GM21390 (cell line): ENCODE results near the gene ANKRD36C.
"Not testable (repeated sequence)": the region's sequence is repeated elsewhere in the genome, so short reads cannot be mapped to it uniquely, and the experiment has no call there.

Experiments
- ATAC-seq: cut with Tn5 transposase; IDR thresholded peaks from one replicate; pipeline ENCODE4 v1.9.1; 2021; ENCODE audit not compliant: unreplicated experiment

Gene ANKRD36C

DNA sequence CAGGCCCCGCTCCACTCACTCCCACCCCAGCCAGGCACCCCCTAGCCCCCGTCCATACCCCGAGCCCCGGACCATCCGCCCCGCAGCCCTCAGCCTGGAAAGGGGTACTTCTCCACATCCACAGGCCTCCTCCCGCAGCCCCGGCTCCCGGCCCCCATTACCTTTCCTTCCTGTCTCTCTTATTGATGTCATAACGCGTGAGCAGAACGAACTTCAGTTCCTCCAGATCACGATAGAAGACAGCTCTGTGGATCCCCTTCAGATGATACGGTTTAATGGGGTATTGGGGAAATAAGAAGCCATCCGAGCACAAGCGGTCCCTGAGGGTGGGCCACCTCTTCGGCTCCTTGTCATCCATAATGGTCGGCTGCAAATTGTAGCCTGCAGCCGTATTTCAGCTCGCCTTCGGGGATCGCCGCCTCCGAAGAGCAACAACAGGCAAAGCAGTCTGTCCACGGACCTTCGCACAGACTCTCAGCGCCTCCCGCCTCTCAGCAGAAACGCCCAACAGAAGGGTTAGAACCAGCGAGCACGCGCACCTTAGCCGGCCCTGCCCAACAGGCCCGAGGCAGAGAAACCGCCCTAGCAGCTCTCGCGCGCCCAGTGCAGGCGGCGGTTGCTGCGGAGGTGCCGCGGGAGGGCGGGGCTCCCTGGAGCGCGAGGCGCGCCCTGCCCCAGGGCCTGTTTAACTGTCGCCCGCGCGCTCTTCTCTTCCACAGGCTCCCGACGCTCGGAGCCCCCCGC, at the start of gene ANKRD36C:
Gene ANKRD36C, minus strand, starts transcription at position 474 of the 744 bp plus-strand sequence. Its CDS starts 116 bp downstream, at position 358.
- ATAC-seq = peak; percentile 91

DNA sequence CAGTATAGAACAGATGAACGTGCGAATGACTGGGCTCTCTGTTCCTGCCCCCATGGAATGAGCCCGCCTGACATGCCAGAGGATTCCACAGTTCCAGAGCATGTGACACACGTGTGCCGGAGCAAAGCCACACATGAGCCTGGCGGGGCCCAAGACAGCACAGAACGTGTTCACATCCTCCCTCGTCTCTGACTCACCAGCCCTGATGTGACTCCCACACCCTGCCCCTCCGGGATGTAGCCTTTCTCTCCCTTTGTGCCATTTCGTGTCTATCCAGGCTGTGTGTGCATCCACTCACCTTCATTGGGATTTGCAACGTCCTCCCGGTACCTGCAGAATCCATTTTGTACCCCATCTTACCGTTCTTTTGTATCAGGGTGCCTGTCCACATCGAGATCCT, 43.9 kb upstream of the ANKRD36C start:
- not testable (repeated sequence) for ATAC-seq

DNA sequence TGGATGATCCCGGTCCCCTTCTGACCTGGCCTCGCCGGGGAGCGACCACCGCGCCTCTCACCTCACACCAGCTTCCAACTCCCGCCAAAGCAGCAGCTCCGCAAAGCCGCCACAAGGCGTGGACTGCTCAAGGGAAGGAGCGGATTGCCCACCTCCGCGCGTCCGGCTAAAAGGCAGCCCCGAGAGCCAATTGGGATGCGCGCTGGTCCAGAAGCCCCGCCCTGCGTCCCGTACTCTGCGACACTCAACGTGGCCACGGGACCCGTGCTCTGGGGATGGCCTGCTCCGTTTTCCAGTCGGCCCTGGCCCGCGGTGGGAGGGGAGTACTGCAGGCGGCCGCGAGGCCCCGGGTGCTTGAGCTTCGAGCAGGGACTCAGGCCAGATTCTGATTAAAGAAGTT, 43.2 kb upstream of the ANKRD36C start, which contains the start of gene GPAT2:
Gene GPAT2, minus strand, starts transcription at position 125 of the 400 bp plus-strand sequence. CDS start 2,557 bp downstream, outside the sequence.
- not testable (repeated sequence) for ATAC-seq

DNA sequence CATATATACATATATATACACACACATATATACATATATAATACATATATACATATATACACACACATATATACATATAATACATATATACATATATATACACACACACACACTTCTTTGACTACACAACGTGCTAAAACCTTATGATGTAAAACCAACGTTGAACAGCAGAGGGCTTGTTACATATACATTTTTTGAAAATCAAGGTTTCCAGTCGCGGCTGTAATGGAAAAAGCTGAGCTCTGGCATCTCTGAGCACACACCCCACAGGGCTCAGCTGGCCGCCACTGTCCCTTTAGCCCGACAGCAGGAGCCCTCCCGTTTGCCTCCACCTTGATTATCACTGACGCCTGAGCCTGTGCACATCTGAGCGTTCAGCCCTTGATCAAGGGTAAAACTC, 42.4 kb upstream of the ANKRD36C start:
- not testable (repeated sequence) for ATAC-seq

DNA sequence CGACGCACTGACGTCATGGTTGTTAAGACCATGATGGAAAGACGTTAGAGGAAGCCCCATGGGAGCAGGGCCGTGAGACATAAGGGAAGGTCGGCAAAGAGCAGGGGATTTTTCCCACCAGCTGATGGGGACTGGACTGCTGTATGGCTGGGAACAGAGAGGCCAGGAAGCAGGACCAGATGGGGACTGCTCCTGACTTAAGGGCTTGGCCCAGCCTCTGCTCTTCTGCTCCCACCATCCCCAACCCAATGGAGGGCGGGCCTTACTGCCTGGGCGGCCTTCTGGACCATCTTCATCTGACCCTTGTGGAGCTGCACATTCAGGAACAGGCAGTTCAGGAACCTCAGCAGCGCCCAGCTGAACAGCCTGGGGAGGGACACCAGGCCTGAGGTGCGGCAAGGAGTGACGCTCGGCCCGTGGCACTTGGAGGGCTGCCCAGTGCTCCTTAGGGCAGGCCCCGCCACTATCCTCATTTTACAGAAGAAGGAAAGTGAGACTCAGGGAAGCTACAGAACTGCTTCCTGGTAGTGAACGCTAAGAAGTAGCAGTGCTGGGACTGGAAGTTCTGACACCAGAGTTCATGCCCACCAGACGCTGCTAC, 36.2 kb upstream of the ANKRD36C start:
- not testable (repeated sequence) for ATAC-seq

DNA sequence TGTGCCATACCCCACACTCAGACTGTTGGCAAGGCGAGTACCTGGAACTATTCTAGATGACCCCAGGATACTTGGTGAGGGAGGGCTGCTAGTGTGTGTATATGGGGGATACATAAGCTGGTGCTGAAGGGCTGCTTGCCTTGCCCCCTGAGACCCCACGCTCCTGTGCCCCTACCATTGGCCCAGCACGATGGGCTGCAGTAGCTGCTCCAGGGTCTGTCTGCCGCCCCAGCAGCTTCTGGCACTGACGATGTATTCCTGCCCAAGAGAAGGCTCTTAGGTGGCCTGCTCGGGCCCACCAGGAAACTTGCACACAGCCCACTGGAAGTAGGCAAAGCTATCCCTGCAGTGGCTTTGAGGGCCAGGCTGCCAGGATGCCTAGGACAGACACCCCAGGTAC, 34.1 kb upstream of the ANKRD36C start:
- ATAC-seq = not testable (repeated sequence)

DNA sequence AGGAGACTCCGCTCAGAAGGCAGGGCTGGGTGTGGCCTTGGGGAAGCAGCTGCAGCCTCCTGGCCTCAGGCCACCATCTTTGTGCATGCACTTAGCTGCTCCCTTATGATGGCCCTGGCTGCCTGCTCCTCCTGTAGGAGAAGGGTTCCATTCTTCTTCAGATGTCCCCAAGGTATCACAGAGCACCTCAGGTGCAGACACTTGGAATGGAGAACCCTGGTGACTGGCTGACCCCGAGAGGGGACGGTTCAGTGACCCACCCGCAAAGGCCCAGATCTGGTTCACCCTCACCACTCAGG, 33.5 kb upstream of the ANKRD36C start:
- no peak for ATAC-seq

DNA sequence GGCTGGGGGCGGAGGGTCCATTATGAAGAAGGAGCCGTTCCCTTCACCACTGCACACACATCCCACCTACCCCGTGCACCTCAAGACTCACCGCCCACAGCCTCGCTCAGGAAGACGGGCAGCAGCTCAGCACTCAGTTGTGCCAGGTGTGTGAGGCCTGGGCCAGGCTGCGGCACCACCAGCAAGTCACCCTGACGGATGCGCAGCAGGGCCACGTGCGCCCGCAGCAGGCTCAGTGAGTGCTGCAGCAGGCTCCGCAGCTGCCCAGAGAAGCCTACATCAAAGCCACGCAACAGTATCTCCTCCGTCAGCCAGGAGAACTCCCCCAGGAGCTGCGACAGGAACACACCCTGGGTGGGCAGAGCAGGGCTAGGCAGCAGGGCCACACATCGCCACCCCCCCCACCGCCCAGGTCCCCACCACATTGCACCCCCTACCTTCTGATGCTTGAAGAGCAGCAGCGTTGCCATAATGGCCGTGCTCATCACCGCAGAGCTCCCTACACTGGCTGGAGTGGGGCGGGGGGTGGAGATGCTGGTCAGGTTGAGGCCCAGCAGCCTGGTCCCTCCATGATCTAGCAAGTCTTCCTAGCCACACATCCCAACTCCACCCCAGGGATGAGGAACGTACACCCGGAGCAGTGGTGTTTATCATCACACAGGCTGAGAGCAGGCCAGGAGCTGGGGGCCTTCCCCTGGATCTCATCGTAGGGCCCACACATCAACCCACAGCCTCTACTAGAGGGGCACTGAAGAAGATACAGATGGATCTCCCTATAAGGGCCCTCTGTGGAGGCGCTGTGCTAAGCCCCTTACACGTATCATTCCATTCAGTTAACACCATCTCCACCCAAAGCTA, 32.9 kb upstream of the ANKRD36C start:
- ATAC-seq = no peak

DNA sequence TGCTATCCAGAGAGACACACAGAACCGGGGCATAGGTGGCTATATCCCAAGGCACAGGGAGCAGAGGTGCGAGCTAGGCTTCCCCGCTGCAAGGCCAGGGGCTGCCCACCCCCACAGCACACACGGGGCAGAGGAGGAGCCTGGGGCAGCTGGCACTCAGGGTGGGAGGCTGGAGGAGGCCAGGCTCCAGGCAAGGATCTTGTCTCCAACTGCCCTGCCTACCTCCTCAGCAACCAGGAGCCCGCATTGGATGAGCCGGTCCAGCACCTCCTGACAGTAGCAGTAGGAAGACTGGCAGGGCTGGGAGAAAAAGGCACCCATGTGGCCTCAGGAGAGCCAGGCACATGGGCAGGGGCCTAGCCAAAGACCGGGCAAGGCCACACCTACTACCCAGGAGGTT, 32.1 kb upstream of the ANKRD36C start:
- ATAC-seq = not testable (repeated sequence)

DNA sequence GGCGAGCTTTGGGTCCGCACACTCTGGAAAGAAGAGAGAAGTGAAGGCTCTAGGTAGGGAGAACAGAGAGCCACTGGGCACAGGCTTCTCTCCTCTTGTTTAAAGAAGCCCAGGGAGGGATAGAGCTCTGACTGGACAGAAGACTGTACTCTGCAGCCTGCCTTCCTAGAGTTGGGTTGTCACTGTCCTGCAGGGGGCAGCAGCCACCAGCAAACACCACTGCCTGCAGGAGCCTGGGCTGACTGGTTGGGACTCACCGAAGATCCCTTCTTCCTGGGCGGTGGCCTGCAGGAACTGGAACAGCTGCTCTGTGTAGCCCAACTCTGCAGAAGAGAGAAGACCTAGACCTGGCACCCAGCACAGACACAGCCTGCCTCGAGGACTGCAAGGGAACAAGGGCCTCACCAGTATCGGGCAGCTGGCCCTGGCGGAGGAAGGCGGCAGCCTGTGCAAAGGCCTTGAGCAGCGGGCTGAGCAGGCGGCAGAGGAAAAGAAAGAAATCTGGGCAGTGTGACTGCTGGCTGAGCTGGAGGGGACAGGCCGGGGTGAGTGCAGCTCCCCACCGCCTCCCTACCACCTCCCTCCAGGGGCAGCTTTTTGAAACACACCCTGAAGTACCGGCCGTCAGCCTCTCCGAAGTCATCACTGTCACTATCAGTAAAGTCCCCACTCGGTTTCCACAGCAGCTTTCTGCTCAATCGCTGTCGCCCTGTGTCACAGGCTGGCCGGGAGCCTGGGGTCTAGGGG, 31.2 kb upstream of the ANKRD36C start:
- ATAC-seq = peak; percentile 83

DNA sequence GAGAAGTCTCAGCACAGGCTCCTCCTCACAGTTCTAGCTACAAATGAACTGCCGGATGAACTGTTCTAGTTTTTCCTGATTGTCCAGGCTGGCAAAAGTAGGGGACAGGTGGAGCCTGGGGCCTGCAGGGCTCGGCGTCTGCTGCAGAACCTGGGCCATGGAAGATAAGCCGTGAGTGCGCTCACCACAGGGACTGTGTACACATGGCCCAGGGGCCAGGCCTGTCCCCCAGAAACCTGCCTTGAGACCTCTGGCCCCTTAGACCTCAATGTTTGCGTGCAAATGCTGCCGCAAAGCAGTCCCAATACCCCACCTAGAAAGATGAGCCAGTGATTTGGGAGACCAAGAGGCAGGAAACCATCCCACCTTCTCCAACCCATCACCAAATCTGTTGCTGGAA, 30.5 kb upstream of the ANKRD36C start:
- not testable (repeated sequence) for ATAC-seq

DNA sequence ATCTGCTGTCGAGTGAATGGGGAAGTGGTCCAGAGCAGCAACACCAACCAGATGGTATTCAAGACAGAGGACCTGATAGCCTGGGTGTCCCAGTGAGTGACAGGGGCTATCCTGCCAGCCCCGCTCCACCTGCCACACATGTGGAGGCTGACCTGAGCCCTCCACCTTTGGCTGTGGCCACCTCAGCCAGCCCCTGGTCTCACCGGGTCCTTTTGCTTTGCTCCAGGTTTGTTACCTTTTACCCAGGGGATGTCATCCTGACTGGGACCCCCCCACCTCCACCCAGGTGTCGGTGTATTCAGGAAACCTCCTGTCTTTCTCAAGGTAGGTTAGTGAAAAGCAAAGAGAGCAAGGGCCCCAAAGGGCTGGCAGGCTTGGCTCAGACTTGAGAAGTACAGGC, 29.5 kb upstream of the ANKRD36C start:
- ATAC-seq = not testable (repeated sequence)

DNA sequence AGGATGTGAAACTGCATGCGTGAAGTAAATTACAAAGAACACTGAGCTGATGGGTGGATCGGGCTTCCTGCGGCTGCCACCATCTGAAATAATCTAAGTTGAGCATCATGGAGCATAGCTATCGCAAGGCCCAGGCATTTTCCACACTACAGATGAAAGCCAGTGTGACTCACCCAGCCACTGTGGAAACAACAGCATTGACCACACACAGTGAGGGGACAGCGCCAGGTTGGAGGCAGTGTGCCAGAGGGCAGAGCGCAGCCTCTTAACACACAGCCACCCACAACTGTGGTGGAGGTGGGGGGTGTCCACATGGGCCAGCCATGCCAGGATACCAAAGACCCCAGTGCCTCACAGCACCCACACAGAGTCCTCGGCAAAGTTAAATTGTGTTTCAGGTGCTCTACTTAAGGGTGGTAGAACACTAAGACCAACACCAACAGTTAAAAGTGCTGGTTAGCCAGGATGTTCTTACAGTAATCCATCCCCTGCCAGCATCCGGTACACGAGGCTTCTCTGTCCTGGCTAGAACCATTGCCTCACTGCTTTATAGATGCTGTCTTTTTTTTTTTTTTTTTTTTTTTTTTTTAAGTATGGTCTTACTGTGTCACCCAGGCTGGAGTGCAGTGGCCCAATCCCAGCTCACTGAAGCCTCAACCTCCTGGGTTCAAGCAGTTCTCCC, 28.4 kb upstream of the ANKRD36C start:
- not testable (repeated sequence) for ATAC-seq

DNA sequence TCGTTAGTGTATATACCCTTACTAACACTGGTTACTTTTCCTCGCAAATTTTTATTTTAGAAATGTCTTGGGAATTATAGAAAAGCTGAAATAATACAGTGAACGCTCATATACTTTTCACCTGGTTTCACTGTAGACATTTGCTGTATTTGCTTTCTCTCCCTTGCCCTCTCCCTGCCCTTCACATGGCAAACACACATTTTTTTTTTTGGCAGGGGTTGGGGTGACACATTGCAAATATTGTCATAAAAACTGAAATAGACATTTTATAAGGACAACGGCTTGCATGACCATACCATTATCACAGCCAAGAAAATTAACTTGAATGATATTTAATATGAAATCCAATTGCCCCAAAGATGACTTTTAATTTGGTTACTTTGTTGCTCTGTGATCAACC, 24.7 kb upstream of the ANKRD36C start:
- ATAC-seq = not testable (repeated sequence)

DNA sequence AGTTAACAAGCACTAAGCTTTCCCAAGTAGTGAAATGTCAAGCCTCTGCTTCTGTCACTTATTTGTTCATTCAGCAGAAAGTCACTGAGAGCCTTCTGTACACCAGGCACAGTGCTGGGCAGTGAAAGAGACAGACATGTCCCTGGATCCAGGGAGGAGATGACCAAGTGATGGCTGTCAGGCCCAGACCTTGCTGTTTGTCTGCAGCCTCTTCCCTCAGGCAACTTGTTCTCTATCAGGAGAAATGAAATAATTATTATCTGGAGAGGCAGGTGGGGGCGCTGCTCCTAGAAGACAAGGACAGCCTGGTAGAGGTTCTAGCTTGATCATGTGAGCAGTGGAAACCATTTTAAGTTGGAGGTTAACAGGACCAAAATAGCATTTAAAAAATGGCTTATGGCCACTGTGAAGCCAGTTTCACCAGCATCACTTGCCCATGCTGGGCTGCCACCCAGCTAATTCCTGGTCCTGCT, 21.2 kb upstream of the ANKRD36C start:
- ATAC-seq = not testable (repeated sequence)

DNA sequence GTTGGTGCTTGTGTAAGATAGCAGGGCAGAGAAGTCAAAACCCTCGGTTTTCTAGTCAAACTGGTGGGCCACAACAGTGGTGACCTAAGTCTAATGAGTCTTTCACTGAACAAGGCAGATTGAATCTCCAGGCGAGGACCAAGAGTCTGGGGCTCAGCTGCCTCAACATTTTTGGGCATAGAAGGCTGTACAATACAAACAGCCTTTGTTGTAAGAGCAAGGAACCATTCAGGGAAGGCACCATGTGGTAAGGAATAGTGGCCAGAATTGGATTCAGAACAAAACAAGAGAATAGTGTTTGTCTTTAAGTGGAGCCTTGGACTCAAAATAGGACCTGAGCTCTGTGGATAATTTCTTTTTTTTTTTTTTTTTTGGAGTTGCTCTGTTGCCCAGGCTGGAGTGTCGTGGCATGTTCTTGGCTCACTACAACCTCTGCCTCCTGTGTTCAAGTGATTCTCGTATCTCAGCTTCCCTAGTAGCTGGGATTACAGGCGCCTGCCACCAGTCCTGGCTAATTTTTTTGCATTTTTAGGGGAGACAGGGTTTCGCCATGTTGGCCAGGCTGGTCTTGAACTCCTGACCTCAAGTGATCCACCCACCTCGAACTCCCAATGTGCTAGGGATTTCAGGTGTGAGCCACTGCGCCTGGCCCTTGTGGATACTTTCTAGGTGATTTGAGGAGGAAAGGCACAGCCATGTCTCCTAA, 20.6 kb upstream of the ANKRD36C start:
- ATAC-seq = not testable (repeated sequence)

DNA sequence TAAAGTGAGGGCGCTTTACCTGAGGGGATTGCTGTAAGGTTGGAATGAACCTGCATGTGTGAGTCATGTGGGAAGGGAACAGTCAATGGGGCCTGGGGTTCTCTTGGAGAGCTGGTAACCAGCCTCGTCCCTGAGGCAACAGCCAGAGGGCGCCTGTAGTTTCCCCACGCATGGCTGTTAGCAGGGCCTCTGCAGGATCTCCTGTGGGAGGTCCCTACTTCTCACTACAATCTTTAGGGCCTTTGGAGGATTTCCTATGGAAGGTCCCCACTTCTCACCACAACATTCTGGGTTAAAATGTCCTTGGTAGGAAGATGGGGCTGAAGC, 19.5 kb upstream of the ANKRD36C start:
- not testable (repeated sequence) for ATAC-seq

DNA sequence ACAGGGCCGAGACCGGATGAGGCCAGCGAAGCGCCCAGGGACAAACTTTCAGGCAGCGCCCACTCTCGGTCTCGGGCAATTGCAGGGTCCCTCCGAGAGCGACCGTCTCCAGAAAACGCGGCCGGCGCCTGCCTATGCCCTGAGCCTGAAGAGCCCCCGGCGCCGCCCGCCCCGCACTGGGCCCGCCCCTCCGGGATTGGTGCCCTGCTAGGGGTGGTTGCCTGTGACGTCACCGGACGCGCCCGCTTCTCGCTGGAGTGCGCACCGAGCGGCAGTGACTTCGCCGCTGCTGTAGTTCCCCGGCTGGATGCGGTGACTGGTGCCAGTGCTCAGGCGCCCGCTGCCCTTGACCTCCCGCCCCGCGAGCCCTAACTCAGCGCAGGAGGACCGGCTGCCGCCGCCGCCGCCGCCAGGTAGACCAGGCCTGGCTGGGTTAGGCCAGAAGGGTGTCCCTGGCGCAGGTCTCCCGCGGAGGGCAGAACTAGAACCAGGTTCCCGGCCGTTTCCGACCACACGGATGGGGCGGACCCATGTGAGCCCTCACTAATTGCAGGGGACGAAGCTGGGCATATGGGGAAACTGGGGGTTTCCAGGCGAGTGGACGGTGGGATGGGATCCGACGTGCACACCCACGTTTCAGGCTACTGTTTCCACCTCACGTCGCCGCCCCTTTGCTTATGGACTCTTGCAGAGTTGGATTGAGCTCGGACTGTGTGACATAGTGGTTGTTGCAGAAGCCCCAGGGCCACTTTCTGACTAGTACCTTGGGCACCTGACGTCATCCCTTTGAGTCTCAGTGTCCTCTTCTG, 18.9 kb upstream of the ANKRD36C start:
- ATAC-seq = peak; percentile 99

DNA sequence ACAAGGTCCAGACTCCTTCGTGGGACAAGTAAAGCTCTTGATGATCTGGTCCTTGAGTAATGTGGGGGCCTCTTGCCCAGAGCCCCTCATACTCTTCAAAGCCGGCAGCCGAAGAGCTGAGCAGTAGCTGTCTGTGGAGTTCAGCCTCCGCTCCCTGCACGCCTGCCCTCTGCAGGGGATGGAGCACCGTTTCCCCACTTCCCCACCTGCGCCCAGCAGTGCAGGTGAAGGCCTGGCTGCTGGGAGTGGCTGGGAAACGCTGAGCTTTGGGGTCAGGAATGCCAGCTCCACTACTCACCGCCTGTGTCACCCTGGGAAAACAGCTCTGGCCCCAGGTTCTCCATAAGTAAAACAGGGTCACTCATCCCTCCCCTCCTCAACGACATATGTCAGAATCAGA, 18.2 kb upstream of the ANKRD36C start:
- ATAC-seq = not testable (repeated sequence)
